HEK293 (cell line): ENCODE results near the gene ANTKMT.

Source experiments
- BCL11A ChIP-seq: fragments of 450-650 bp; formaldehyde crosslinking; IDR thresholded peaks from 2 replicates; pipeline ENCODE4 v1.5.1; 2016; ENCODE audit warnings: low read depth, missing biosample characterization, missing genetic modification characterization
- MEIS1 ChIP-seq: sonication (generic); formaldehyde crosslinking; IDR thresholded peaks from 2 replicates; pipeline ENCODE4 v1.8.1; 2022; ENCODE audit warnings: missing genetic modification reagents, mild to moderate bottlenecking, borderline replicate concordance
- PRDM1 ChIP-seq: fragments of 450-650 bp; formaldehyde crosslinking; IDR thresholded peaks from 2 replicates; pipeline ENCODE4; 2016; ENCODE audit warnings: missing biosample characterization, missing genetic modification characterization
- YY1 ChIP-seq: fragments of 450-650 bp; formaldehyde crosslinking; IDR thresholded peaks from 2 replicates; pipeline ENCODE4 v1.5.1; 2018; ENCODE audit warnings: missing biosample characterization, missing genetic modification characterization
- ZBTB44 ChIP-seq: fragments of 450-650 bp; IDR thresholded peaks from 2 replicates; pipeline ENCODE4 v1.5.1; 2018; ENCODE audit warnings: missing biosample characterization, mild to moderate bottlenecking, missing genetic modification characterization
- ZBTB6 ChIP-seq: fragments of 450-650 bp; formaldehyde crosslinking; IDR thresholded peaks from 2 replicates; pipeline ENCODE4 v1.5.1; 2017; ENCODE audit warnings: missing biosample characterization, missing genetic modification characterization
- ZEB2 ChIP-seq: fragments of 450-650 bp; formaldehyde crosslinking; IDR thresholded peaks from 2 replicates; pipeline ENCODE4 v1.5.1; 2016; ENCODE audit warnings: missing biosample characterization, missing genetic modification characterization
- ZFP3 ChIP-seq: fragments of 450-650 bp; formaldehyde crosslinking; IDR thresholded peaks from 2 replicates; pipeline ENCODE4 v1.5.1; 2016; ENCODE audit warnings: low read depth, missing biosample characterization, missing genetic modification characterization
- ZIC2 ChIP-seq: fragments of 450-650 bp; formaldehyde crosslinking; IDR thresholded peaks from 2 replicates; pipeline ENCODE4 v1.5.1; 2016; ENCODE audit warnings: missing biosample characterization, missing genetic modification characterization
- ZNF37A ChIP-seq: fragments of 450-650 bp; IDR thresholded peaks from 2 replicates; pipeline ENCODE4 v1.5.1; 2018; ENCODE audit warnings: missing biosample characterization, missing genetic modification characterization
- ZNF501 ChIP-seq: fragments of 450-650 bp; formaldehyde crosslinking; IDR thresholded peaks from 2 replicates; pipeline ENCODE4 v1.5.1; 2016; ENCODE audit warnings: missing biosample characterization, missing genetic modification characterization
- ZNF510 ChIP-seq: fragments of 450-650 bp; formaldehyde crosslinking; IDR thresholded peaks from 2 replicates; pipeline ENCODE4 v1.5.1; 2018; ENCODE audit warnings: mild to moderate bottlenecking, missing genetic modification characterization, missing biosample characterization; ENCODE audit not compliant: insufficient replicate concordance
- ZNF560 ChIP-seq: fragments of 450-650 bp; formaldehyde crosslinking; IDR thresholded peaks from 2 replicates; pipeline ENCODE4 v1.5.1; 2017; ENCODE audit warnings: missing biosample characterization, missing genetic modification characterization, borderline replicate concordance
- ZNF596 ChIP-seq: fragments of 450-650 bp; IDR thresholded peaks from 2 replicates; pipeline ENCODE4 v1.5.0; 2018; ENCODE audit warnings: missing biosample characterization, mild to moderate bottlenecking, missing genetic modification characterization, moderate library complexity
- ZNF600 ChIP-seq: fragments of 450-650 bp; formaldehyde crosslinking; IDR thresholded peaks from 2 replicates; pipeline ENCODE4 v1.5.1; 2016; ENCODE audit warnings: missing biosample characterization, missing genetic modification characterization
- ZNF76 ChIP-seq: fragments of 450-650 bp; formaldehyde crosslinking; IDR thresholded peaks from 2 replicates; pipeline ENCODE4; 2016; ENCODE audit warnings: low read depth, missing biosample characterization, missing genetic modification characterization, borderline replicate concordance
- ZNF768 ChIP-seq: fragments of 450-650 bp; formaldehyde crosslinking; IDR thresholded peaks from 2 replicates; pipeline ENCODE4 v1.5.1; 2018; ENCODE audit warnings: missing biosample characterization, mild to moderate bottlenecking, missing genetic modification characterization
- ZNF776 ChIP-seq: fragments of 450-650 bp; formaldehyde crosslinking; IDR thresholded peaks from 2 replicates; pipeline ENCODE4 v1.5.0; 2017; ENCODE audit warnings: missing biosample characterization, missing genetic modification characterization, borderline replicate concordance
- ZNF777 ChIP-seq: fragments of 450-650 bp; formaldehyde crosslinking; IDR thresholded peaks from 2 replicates; pipeline ENCODE4 v1.5.1; 2017; ENCODE audit warnings: missing biosample characterization, missing genetic modification characterization, borderline replicate concordance
- ZNF791 ChIP-seq: fragments of 450-650 bp; formaldehyde crosslinking; IDR thresholded peaks from 2 replicates; pipeline ENCODE4 v1.5.1; 2016; ENCODE audit warnings: missing biosample characterization, missing genetic modification characterization
- ZSCAN16 ChIP-seq: fragments of 450-650 bp; formaldehyde crosslinking; IDR thresholded peaks from 2 replicates; pipeline ENCODE4 v1.5.1; 2016; ENCODE audit warnings: missing biosample characterization, missing genetic modification characterization
- TF ChIP-seq, protein P1 (sequence below): fragments of 450-650 bp; formaldehyde crosslinking; IDR thresholded peaks from 2 replicates; pipeline ENCODE4 v1.5.1; 2016; ENCODE audit warnings: missing biosample characterization, missing genetic modification characterization
- TF ChIP-seq, protein P2 (sequence below): fragments of 450-650 bp; formaldehyde crosslinking; IDR thresholded peaks from 2 replicates; pipeline ENCODE4 v1.5.1; 2016; ENCODE audit warnings: missing biosample characterization, missing genetic modification characterization

The ANTKMT gene

DNA sequence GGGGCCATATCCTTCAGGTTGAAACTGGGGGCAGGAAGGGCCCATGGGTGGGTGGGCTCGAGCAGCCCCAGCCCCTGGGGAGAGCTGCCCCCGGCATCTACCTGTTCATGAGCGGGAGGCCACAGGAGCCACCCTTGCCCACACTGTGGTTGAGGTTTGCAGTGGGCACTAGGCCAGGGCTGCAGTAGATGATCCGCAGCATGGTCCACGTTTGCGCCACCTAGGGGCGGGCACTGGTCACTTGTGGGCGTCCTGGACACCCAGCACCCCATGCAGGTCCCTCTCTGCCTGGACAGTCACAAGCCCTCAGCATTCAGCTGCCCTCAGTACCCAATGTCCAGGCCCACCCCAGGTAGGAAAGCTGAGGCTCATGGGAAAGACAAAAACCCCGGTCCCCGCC lies 35.0 kb upstream of the ANTKMT start (continued):
- TF ChIP-seq ZNF76 (tag by site-specific recombination) (0 out of 2 replicates have a peak, but pooled peaks have one; percentile 38), ZBTB6 (tag by site-specific recombination) (no peak), ZSCAN16 (tag by site-specific recombination) (no peak), MEIS1 (no peak), ZNF560 (no peak), ZNF768 (tag by site-specific recombination) (no peak), PRDM1 (no peak), ZNF600 (no peak), ZBTB44 (tag by site-specific recombination) (peak; percentile 76), YY1 (tag by site-specific recombination) (no peak), ZNF777 (tag by site-specific recombination) (no peak), ZIC2 (no peak), ZFP3 (no peak), ZNF596 (tag by site-specific recombination) (no peak), ZNF510 (no peak), BCL11A (tag by site-specific recombination) (no peak), ZNF501 (no peak), ZEB2 (tag by site-specific recombination) (no peak), ZNF776 (no peak), ZNF791 (no peak), ZNF37A (tag by site-specific recombination) (no peak)
- TF ChIP-seq, protein P1, sequence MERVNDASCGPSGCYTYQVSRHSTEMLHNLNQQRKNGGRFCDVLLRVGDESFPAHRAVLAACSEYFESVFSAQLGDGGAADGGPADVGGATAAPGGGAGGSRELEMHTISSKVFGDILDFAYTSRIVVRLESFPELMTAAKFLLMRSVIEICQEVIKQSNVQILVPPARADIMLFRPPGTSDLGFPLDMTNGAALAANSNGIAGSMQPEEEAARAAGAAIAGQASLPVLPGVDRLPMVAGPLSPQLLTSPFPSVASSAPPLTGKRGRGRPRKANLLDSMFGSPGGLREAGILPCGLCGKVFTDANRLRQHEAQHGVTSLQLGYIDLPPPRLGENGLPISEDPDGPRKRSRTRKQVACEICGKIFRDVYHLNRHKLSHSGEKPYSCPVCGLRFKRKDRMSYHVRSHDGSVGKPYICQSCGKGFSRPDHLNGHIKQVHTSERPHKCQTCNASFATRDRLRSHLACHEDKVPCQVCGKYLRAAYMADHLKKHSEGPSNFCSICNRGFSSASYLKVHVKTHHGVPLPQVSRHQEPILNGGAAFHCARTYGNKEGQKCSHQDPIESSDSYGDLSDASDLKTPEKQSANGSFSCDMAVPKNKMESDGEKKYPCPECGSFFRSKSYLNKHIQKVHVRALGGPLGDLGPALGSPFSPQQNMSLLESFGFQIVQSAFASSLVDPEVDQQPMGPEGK (tag by site-specific recombination) = no peak
- TF ChIP-seq, protein P2, sequence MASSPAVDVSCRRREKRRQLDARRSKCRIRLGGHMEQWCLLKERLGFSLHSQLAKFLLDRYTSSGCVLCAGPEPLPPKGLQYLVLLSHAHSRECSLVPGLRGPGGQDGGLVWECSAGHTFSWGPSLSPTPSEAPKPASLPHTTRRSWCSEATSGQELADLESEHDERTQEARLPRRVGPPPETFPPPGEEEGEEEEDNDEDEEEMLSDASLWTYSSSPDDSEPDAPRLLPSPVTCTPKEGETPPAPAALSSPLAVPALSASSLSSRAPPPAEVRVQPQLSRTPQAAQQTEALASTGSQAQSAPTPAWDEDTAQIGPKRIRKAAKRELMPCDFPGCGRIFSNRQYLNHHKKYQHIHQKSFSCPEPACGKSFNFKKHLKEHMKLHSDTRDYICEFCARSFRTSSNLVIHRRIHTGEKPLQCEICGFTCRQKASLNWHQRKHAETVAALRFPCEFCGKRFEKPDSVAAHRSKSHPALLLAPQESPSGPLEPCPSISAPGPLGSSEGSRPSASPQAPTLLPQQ = no peak
